Activated naive CD4-positive, alpha-beta T cell treated with Interleukin-2 at 50 U/mL for 16 hours (primary cell): ENCODE results near the gene ZSWIM8.
A peak's percentile ranks its signal among the peaks of the same experiment; 100 is the strongest.

Source experiments
- DNase-seq: peaks from one replicate; pipeline ENCODE4 v3.0.0-alpha.2; 2020

Gene ZSWIM8

GRCh38 chr10:73843261-73843660 lies 57.9 kb downstream of the ZSWIM8 start:
- DNase-seq: no peak

- no peak for DNase-seq
Observed at GRCh38 chr10:73847031-73847430, 61.6 kb downstream of the ZSWIM8 start.

- DNase-seq: peak; percentile 92
Observed at GRCh38 chr10:73848821-73849489, 63.5 kb downstream of the ZSWIM8 start.

- DNase-seq: no peak
Observed at GRCh38 chr10:73850211-73850610, 64.8 kb downstream of the ZSWIM8 start.

GRCh38 chr10:73850863-73851461 lies 65.6 kb downstream of the ZSWIM8 start:
- no peak for DNase-seq
